ENCODE results near the gene CFAP221.

The CFAP221 gene

GRCh38 chr2:119645173-119645855, 101.1 kb downstream of the CFAP221 start:
- Histone ChIP-seq H3K9ac (ENCODE audit: low read depth, low read length) (no peak overlapping the region), H3K4me3 (ENCODE audit: low read depth, low read length) (no peak overlapping the region), H3K27ac (ENCODE audit: low read depth, low read length) (no peak overlapping the region), H3K4me1 (ENCODE audit: control insufficient read depth, insufficient read depth, low read length) (no peaks in the 10 kb centered on the region), H3K27me3 (ENCODE audit: control insufficient read depth, insufficient read depth, low read length) (no peaks in the 10 kb centered on the region), H3K9me3 (ENCODE audit: control insufficient read depth, insufficient read depth, low read length) (no peaks in the 10 kb centered on the region), H3K36me3 (ENCODE audit: control insufficient read depth, insufficient read depth, low read length) (no peaks in the 10 kb centered on the region)

GRCh38 chr2:119646149-119646548, 101.9 kb downstream of the CFAP221 start:
- Histone ChIP-seq H3K4me3 (ENCODE audit: low read depth, low read length) (no peak overlapping the region), H3K27ac (ENCODE audit: low read depth, low read length) (no peak overlapping the region), H3K9me3 (ENCODE audit: control insufficient read depth, insufficient read depth, low read length) (no peaks in the 10 kb centered on the region), H3K4me1 (ENCODE audit: control insufficient read depth, insufficient read depth, low read length) (no peaks in the 10 kb centered on the region; the same call in 1 of the 2 replicates), H3K9ac (ENCODE audit: low read depth, low read length) (no peak overlapping the region), H3K36me3 (ENCODE audit: control insufficient read depth, insufficient read depth, low read length) (no peaks in the 10 kb centered on the region), H3K27me3 (ENCODE audit: control insufficient read depth, insufficient read depth, low read length) (no peaks in the 10 kb centered on the region)

- H3K9me3 ChIP-seq (ENCODE audit: control insufficient read depth, insufficient read depth, low read length) = no peaks in the 10 kb centered on the region
- no peaks in the 10 kb centered on the region for H3K36me3 ChIP-seq (ENCODE audit: control insufficient read depth, insufficient read depth, low read length)
- no peak overlapping the region for H3K4me3 ChIP-seq (ENCODE audit: low read depth, low read length)
- H3K27ac ChIP-seq (ENCODE audit: low read depth, low read length) = no peak overlapping the region
- H3K9ac ChIP-seq (ENCODE audit: low read depth, low read length) = no peak overlapping the region
- no peaks in the 10 kb centered on the region for H3K27me3 ChIP-seq (ENCODE audit: control insufficient read depth, insufficient read depth, low read length)
- no peaks in the 10 kb centered on the region; the same call in 1 of the 2 replicates for H3K4me1 ChIP-seq (ENCODE audit: control insufficient read depth, insufficient read depth, low read length)
Measured at GRCh38 chr2:119647440-119648169, 103.4 kb downstream of the CFAP221 start.

- Histone ChIP-seq H3K27ac (ENCODE audit: low read depth, low read length) (no peak overlapping the region), H3K27me3 (ENCODE audit: control insufficient read depth, insufficient read depth, low read length) (no peaks in the 10 kb centered on the region), H3K4me3 (ENCODE audit: low read depth, low read length) (no peak overlapping the region), H3K9me3 (ENCODE audit: control insufficient read depth, insufficient read depth, low read length) (no peaks in the 10 kb centered on the region), H3K4me1 (ENCODE audit: control insufficient read depth, insufficient read depth, low read length) (no peaks in the 10 kb centered on the region; the same call in 1 of the 2 replicates), H3K36me3 (ENCODE audit: control insufficient read depth, insufficient read depth, low read length) (no peaks in the 10 kb centered on the region), H3K9ac (ENCODE audit: low read depth, low read length) (no peak overlapping the region)
Measured at GRCh38 chr2:119649364-119649917, 105.2 kb downstream of the CFAP221 start.

- H3K27me3 ChIP-seq (ENCODE audit: control insufficient read depth, insufficient read depth, low read length) = no peaks in the 10 kb centered on the region
- no peaks in the 10 kb centered on the region for H3K9me3 ChIP-seq (ENCODE audit: control insufficient read depth, insufficient read depth, low read length)
- no peaks in the 10 kb centered on the region; the same call in 1 of the 2 replicates for H3K4me1 ChIP-seq (ENCODE audit: control insufficient read depth, insufficient read depth, low read length)
- H3K36me3 ChIP-seq (ENCODE audit: control insufficient read depth, insufficient read depth, low read length) = no peaks in the 10 kb centered on the region
- H3K27ac ChIP-seq (ENCODE audit: low read depth, low read length) = no peak overlapping the region
- no peak overlapping the region for H3K9ac ChIP-seq (ENCODE audit: low read depth, low read length)
- no peak overlapping the region for H3K4me3 ChIP-seq (ENCODE audit: low read depth, low read length)
Measured at GRCh38 chr2:119650206-119650605, 106.0 kb downstream of the CFAP221 start.

GRCh38 chr2:119650846-119651370, 106.7 kb downstream of the CFAP221 start:
- H3K27ac ChIP-seq (ENCODE audit: low read depth, low read length) = no peak overlapping the region
- H3K9me3 ChIP-seq (ENCODE audit: control insufficient read depth, insufficient read depth, low read length) = no peaks in the 10 kb centered on the region
- H3K9ac ChIP-seq (ENCODE audit: low read depth, low read length) = no peak overlapping the region
- no peaks in the 10 kb centered on the region; the same call in 1 of the 2 replicates for H3K4me1 ChIP-seq (ENCODE audit: control insufficient read depth, insufficient read depth, low read length)
- no peak overlapping the region for H3K4me3 ChIP-seq (ENCODE audit: low read depth, low read length)
- H3K36me3 ChIP-seq (ENCODE audit: control insufficient read depth, insufficient read depth, low read length) = no peaks in the 10 kb centered on the region
- no peaks in the 10 kb centered on the region for H3K27me3 ChIP-seq (ENCODE audit: control insufficient read depth, insufficient read depth, low read length)

GRCh38 chr2:119657466-119658145, 113.4 kb downstream of the CFAP221 start:
- Histone ChIP-seq H3K27me3 (ENCODE audit: control insufficient read depth, insufficient read depth, low read length) (no peaks in the 10 kb centered on the region), H3K27ac (ENCODE audit: low read depth, low read length) (no peak overlapping the region), H3K36me3 (ENCODE audit: control insufficient read depth, insufficient read depth, low read length) (no peaks in the 10 kb centered on the region), H3K4me1 (ENCODE audit: control insufficient read depth, insufficient read depth, low read length) (0 out of 2 replicates have a peak, but pooled peaks cover 5% of the 10 kb centered on the region), H3K9me3 (ENCODE audit: control insufficient read depth, insufficient read depth, low read length) (no peaks in the 10 kb centered on the region), H3K9ac (ENCODE audit: low read depth, low read length) (no peak overlapping the region), H3K4me3 (ENCODE audit: low read depth, low read length) (no peak overlapping the region)

- Histone ChIP-seq H3K36me3 (ENCODE audit: control insufficient read depth, insufficient read depth, low read length) (no peaks in the 10 kb centered on the region), H3K27me3 (ENCODE audit: control insufficient read depth, insufficient read depth, low read length) (no peaks in the 10 kb centered on the region), H3K4me3 (ENCODE audit: low read depth, low read length) (no peak overlapping the region), H3K9ac (ENCODE audit: low read depth, low read length) (no peak overlapping the region), H3K9me3 (ENCODE audit: control insufficient read depth, insufficient read depth, low read length) (no peaks in the 10 kb centered on the region), H3K27ac (ENCODE audit: low read depth, low read length) (no peak overlapping the region), H3K4me1 (ENCODE audit: control insufficient read depth, insufficient read depth, low read length) (0 out of 2 replicates have a peak, but pooled peaks cover 5% of the 10 kb centered on the region)
Measured at GRCh38 chr2:119659601-119660342, 115.5 kb downstream of the CFAP221 start.

- Histone ChIP-seq H3K36me3 (ENCODE audit: control insufficient read depth, insufficient read depth, low read length) (no peaks in the 10 kb centered on the region), H3K27me3 (ENCODE audit: control insufficient read depth, insufficient read depth, low read length) (no peaks in the 10 kb centered on the region)
Measured at GRCh38 chr2:119660343-119660658, 116.1 kb downstream of the CFAP221 start.

GRCh38 chr2:119662297-119662696, 118.0 kb downstream of the CFAP221 start:
- Histone ChIP-seq H3K9ac (ENCODE audit: low read depth, low read length) (no peak overlapping the region), H3K27ac (ENCODE audit: low read depth, low read length) (no peak overlapping the region), H3K9me3 (ENCODE audit: control insufficient read depth, insufficient read depth, low read length) (no peaks in the 10 kb centered on the region), H3K27me3 (ENCODE audit: control insufficient read depth, insufficient read depth, low read length) (no peaks in the 10 kb centered on the region), H3K4me1 (ENCODE audit: control insufficient read depth, insufficient read depth, low read length) (0 out of 2 replicates have a peak, but pooled peaks cover 5% of the 10 kb centered on the region), H3K36me3 (ENCODE audit: control insufficient read depth, insufficient read depth, low read length) (no peaks in the 10 kb centered on the region), H3K4me3 (ENCODE audit: low read depth, low read length) (no peak overlapping the region)

More at GRCh38 chr2:119660343-119660658, 116.1 kb downstream of the CFAP221 start:
- Histone ChIP-seq H3K4me1 (ENCODE audit: control insufficient read depth, insufficient read depth, low read length) (0 out of 2 replicates have a peak, but pooled peaks cover 5% of the 10 kb centered on the region), H3K9ac (ENCODE audit: low read depth, low read length) (no peak overlapping the region), H3K9me3 (ENCODE audit: control insufficient read depth, insufficient read depth, low read length) (no peaks in the 10 kb centered on the region), H3K4me3 (ENCODE audit: low read depth, low read length) (no peak overlapping the region), H3K27ac (ENCODE audit: low read depth, low read length) (no peak overlapping the region)
